Liver (tissue), 9 donors: Measurements from ENCODE around the gene AEN. TPM values are rescaled to one million over a fixed set of nuclear protein-coding genes. Genes with fewer than 3 reads are reported as not detected.
A peak's percentile ranks its signal among the peaks of the same experiment; 100 is the strongest.

ENCODE experiments used
- DNase-seq: peaks from one replicate; pipeline ENCODE4 v3.0.0-alpha.2; 2017; ENCODE audit warnings: low spot score
- H3K27ac ChIP-seq, 2 donors: one replicate each; pipeline ENCODE4 v1.7.0; 2013; ENCODE audit warnings: inconsistent platforms in 2 of 2, low read length in 2 of 2, control low read depth in 1 of 2, low read depth in 1 of 2, mild to moderate bottlenecking in 1 of 2
- H3K27me3 ChIP-seq, 4 donors: one replicate each; pipeline versions ENCODE4 v1.6.1 to v1.7.0; 2013; ENCODE audit warnings: low read length in 3 of 4, inconsistent platforms in 1 of 4, mild to moderate bottlenecking in 1 of 4, moderate library complexity in 1 of 4; ENCODE audit not compliant: control insufficient read depth in 4 of 4, insufficient read depth in 4 of 4
- H3K36me3 ChIP-seq, 4 donors: one replicate each; pipeline versions ENCODE4 v1.6.1 to v1.7.0; 2013; ENCODE audit warnings: low read length in 3 of 4, mild to moderate bottlenecking in 3 of 4, low read depth in 1 of 4, moderate library complexity in 1 of 4; ENCODE audit not compliant: control insufficient read depth in 4 of 4, insufficient read depth in 3 of 4
- H3K4me1 ChIP-seq, 4 donors: one replicate each; pipeline versions ENCODE4 v1.6.1 to v1.7.0; 2013; ENCODE audit warnings: low read length in 3 of 4, mild to moderate bottlenecking in 3 of 4, moderate library complexity in 1 of 4; ENCODE audit not compliant: control insufficient read depth in 4 of 4, insufficient read depth in 4 of 4
- H3K4me3 ChIP-seq, 3 donors: one replicate each; pipeline versions ENCODE4 v1.6.1 to v1.7.0; 2013; ENCODE audit warnings: low read length in 3 of 3, control low read depth in 1 of 3, low read depth in 1 of 3, mild to moderate bottlenecking in 1 of 3
- H3K9ac ChIP-seq, 2 donors: one replicate each; pipeline ENCODE4 v1.7.0; 2013; ENCODE audit warnings: low read length in 2 of 2, mild to moderate bottlenecking in 2 of 2, moderate library complexity in 2 of 2, control low read depth in 1 of 2, low read depth in 1 of 2
- H3K9me3 ChIP-seq, 4 donors: one replicate each; pipeline versions ENCODE4 v1.6.1 to v1.7.0; 2013; ENCODE audit warnings: low read length in 3 of 4; ENCODE audit not compliant: control insufficient read depth in 4 of 4
- ATF3 ChIP-seq: IDR thresholded peaks from 2 replicates; pipeline ENCODE4 v1.6.1; 2016; ENCODE audit warnings: antibody characterized with exemption
- CTCF ChIP-seq: fragments of 150-350 bp; IDR thresholded peaks from 2 replicates; pipeline ENCODE4 v1.5.1; 2017; ENCODE audit warnings: improper control_type of control experiment, low read depth, low read length; ENCODE audit not compliant: missing input control
- EGR1 ChIP-seq, 2 donors: IDR thresholded peaks; 2 replicates each; pipeline ENCODE4 v1.6.1; 2016 to 2018; ENCODE audit warnings: antibody characterized with exemption in 2 of 2, low read depth in 2 of 2
- FOXA1 ChIP-seq: IDR thresholded peaks from 2 replicates; pipeline ENCODE4 v1.6.1; 2016; ENCODE audit warnings: antibody characterized with exemption
- FOXA2 ChIP-seq: IDR thresholded peaks from 2 replicates; pipeline ENCODE4 v1.6.1; 2016; ENCODE audit warnings: antibody characterized with exemption
- GABPA ChIP-seq, 2 donors: IDR thresholded peaks in 1 of 2; conservative IDR thresholded peaks in 1 of 2; 2 replicates each; pipeline ENCODE4 v1.6.1; 2016; ENCODE audit warnings: antibody characterized with exemption in 2 of 2, mild to moderate bottlenecking in 1 of 2, moderate library complexity in 1 of 2
- HNF4A ChIP-seq, 2 donors: conservative IDR thresholded peaks; 2 replicates each; pipeline ENCODE4 v1.6.1; 2016; ENCODE audit warnings: antibody characterized with exemption in 2 of 2, mild to moderate bottlenecking in 2 of 2
- HNF4G ChIP-seq: IDR thresholded peaks from 2 replicates; pipeline ENCODE4 v1.6.1; 2016; ENCODE audit warnings: antibody characterized with exemption
- JUND ChIP-seq, 2 donors: IDR thresholded peaks; 2 replicates each; pipeline ENCODE4 v1.6.1; 2016; ENCODE audit warnings: antibody characterized with exemption in 2 of 2
- MAX ChIP-seq: IDR thresholded peaks from 2 replicates; pipeline ENCODE4 v1.6.1; 2016; ENCODE audit warnings: antibody characterized with exemption
- NR2F2 ChIP-seq: IDR thresholded peaks from 2 replicates; pipeline ENCODE4 v1.6.1; 2016; ENCODE audit warnings: antibody characterized with exemption
- RAD21 ChIP-seq, 2 donors: IDR thresholded peaks; 2 replicates each; pipeline ENCODE4 v1.6.1; 2016; ENCODE audit warnings: antibody characterized with exemption in 2 of 2, mild to moderate bottlenecking in 2 of 2
- REST ChIP-seq: IDR thresholded peaks from 2 replicates; pipeline ENCODE4 v1.6.1; 2016; ENCODE audit warnings: antibody characterized with exemption, mild to moderate bottlenecking
- RXRA ChIP-seq, 2 donors: IDR thresholded peaks; 2 replicates each; pipeline ENCODE4 v1.6.1; 2017 to 2018; ENCODE audit warnings: antibody characterized with exemption in 2 of 2, mild to moderate bottlenecking in 1 of 2
- SP1 ChIP-seq: IDR thresholded peaks from 2 replicates; pipeline ENCODE4 v1.6.1; 2018; ENCODE audit warnings: antibody characterized with exemption, mild to moderate bottlenecking
- TAF1 ChIP-seq: conservative IDR thresholded peaks from 2 replicates; pipeline ENCODE4 v1.6.1; 2016; ENCODE audit warnings: antibody characterized with exemption, mild to moderate bottlenecking
- YY1 ChIP-seq: IDR thresholded peaks from 2 replicates; pipeline ENCODE4 v1.6.1; 2016; ENCODE audit warnings: antibody characterized with exemption, mild to moderate bottlenecking
- ZBTB33 ChIP-seq: IDR thresholded peaks from 2 replicates; pipeline ENCODE4 v1.6.1; 2016; ENCODE audit warnings: antibody characterized with exemption
- WGBS: extraction: QIAGEN DNeasy Blood & Tissue Kit; methylation state at CpG from one replicate; pipeline ENCODE4 v1.1.7; 2013; 5-methylcytosine and 5-hydroxymethylcytosine counted together
- polyA plus RNA-seq, 2 donors: library from polyadenylated mRNA; stranded (reverse) in 1 of 2; unstranded in 1 of 2; fragments of 200-250 nt in 1 of 2; fragments of >200 nt in 1 of 2; fragmentation: Nextera tagmentation in 1 of 2; extraction: Ambion mirVana in 1 of 2; gene quantifications; one replicate each; pipeline versions ENCODE4 v1.2.1 to v1.2.3, GENCODE V29; 2013 to 2015
- total RNA-seq, 2 donors: library from RNA; depleted of rRNA; stranded (reverse); fragments of >200 nt; gene quantifications; one replicate each; pipeline ENCODE4 v1.2.3, GENCODE V29; 2014
- donor health status: healthy.
- donor health status: healthy.
- donor health status: healthy.
- donor health status: healthy.
- donor health status: healthy.

Gene AEN
- total and polyA plus RNA-seq, 4 donors: 2.8 to 19.2 (median 10.5) TPM

GRCh38 chr15:88637841-88638625 is 16.9 kb downstream of the AEN start:
- peak overlapping the region; percentile 0 to 48 for H3K9ac ChIP-seq
- H3K9me3 ChIP-seq: no peaks in the 10 kb centered on the region
- H3K27ac ChIP-seq: peak overlapping the region; percentile 96 to 98
- H3K4me3 ChIP-seq: peak overlapping the region in 1 of 3 donors; percentile 58
- no peak for DNase-seq
- 55% methylated on average over 7 of the region's 7 CpGs for WGBS
- H3K27me3 ChIP-seq: no peaks in the 10 kb centered on the region
- H3K4me1 ChIP-seq: peaks cover 6 to 22% (median 12%) of the 10 kb centered on the region in 4 donors
- no peak for TF ChIP-seq FOXA2
- TF ChIP-seq NR2F2: no peak
- TF ChIP-seq HNF4A (conservative IDR thresholded peaks at IDR 0.05): peak in 1 of 2 donors; percentile 62
- peak; percentile 29 for TF ChIP-seq HNF4G
- no peak for TF ChIP-seq JUND (IDR thresholded peaks at IDR 0.05)
- H3K36me3 ChIP-seq: no peaks in the 10 kb centered on the region

- no peaks in the 10 kb centered on the region for H3K9me3 ChIP-seq
- peak; percentile 87 for DNase-seq
- peak within 1 kb of the TSS; percentile 96 to 98 for H3K27ac ChIP-seq
- no peaks in the 10 kb centered on the region for H3K36me3 ChIP-seq
- TF ChIP-seq TAF1: peak; percentile 74
- peak; percentile 98 to 99 for TF ChIP-seq JUND (IDR thresholded peaks at IDR 0.05)
- no peak for TF ChIP-seq NR2F2
- TF ChIP-seq ZBTB33: peak; percentile 59
- TF ChIP-seq FOXA2: no peak
- peak; percentile 47 to 49 for TF ChIP-seq RAD21 (IDR thresholded peaks at IDR 0.05)
- peak; percentile 87 for TF ChIP-seq MAX
- peak; percentile 71 to 79 for TF ChIP-seq RXRA (IDR thresholded peaks at IDR 0.05)
- TF ChIP-seq CTCF: peak; percentile 26
- TF ChIP-seq HNF4A (conservative IDR thresholded peaks at IDR 0.05): peak; percentile 25 to 67
- peak; percentile 86 for TF ChIP-seq ATF3
- peak in 1 of 2 donors; percentile 59 for TF ChIP-seq GABPA (IDR thresholded peaks at IDR 0.05 in 1 of 2, conservative IDR thresholded peaks at IDR 0.05 in 1 of 2)
- TF ChIP-seq HNF4G: peak; percentile 41
- TF ChIP-seq FOXA1: peak; percentile 84
- peak; percentile 72 for TF ChIP-seq REST
- TF ChIP-seq YY1: peak; percentile 86
- TF ChIP-seq EGR1 (IDR thresholded peaks at IDR 0.05; ENCODE audit: low read depth in 2 of 2): peak in 1 of 2 donors; percentile 65
- peak; percentile 78 for TF ChIP-seq SP1
- peak within 1 kb of the TSS; percentile 53 to 73 (median 58) for H3K4me3 ChIP-seq
- WGBS: 3% methylated on average over 27 of the region's 27 CpGs
- peaks cover 6 to 22% (median 12%) of the 10 kb centered on the region in 4 donors for H3K4me1 ChIP-seq
- H3K9ac ChIP-seq: peak within 1 kb of the TSS; percentile 84 to 93
- no peaks in the 10 kb centered on the region for H3K27me3 ChIP-seq
Observed at GRCh38 chr15:88638626-88639372, 17.7 kb downstream of the AEN start, which contains the start of gene ISG20. ISG20 (plus strand) TSS chr15:88639016; CDS start chr15:88639367, 351 bp downstream.
